GM13976 (cell line): ENCODE measurements around the gene ALDH3B2.
A peak's percentile ranks its signal among the peaks of the same experiment; 100 is the strongest.

Source experiments
- DNase-seq: peaks from one replicate; pipeline ENCODE4 v3.0.0; 2012; ENCODE audit warnings: low spot score
- in situ Hi-C: fragments of 300-500 bp; cut with MboI; formaldehyde crosslinking; loops from one replicate; pipeline ENCODE4 v1.12.0; 2022; ENCODE audit warnings: low sequenced_read_pairs, mixed read lengths, inconsistent platforms; ENCODE audit not compliant: unreplicated experiment
- TF ChIP-seq, protein P1 (sequence below): IDR thresholded peaks from 2 replicates; pipeline ENCODE4 v1.5.1; 2012; ENCODE audit warnings: borderline replicate concordance, mild to moderate bottlenecking; ENCODE audit not compliant: insufficient read depth; ENCODE audit errors: extremely low read depth, missing control alignments, control extremely low read depth

ALDH3B2 gene

DNA sequence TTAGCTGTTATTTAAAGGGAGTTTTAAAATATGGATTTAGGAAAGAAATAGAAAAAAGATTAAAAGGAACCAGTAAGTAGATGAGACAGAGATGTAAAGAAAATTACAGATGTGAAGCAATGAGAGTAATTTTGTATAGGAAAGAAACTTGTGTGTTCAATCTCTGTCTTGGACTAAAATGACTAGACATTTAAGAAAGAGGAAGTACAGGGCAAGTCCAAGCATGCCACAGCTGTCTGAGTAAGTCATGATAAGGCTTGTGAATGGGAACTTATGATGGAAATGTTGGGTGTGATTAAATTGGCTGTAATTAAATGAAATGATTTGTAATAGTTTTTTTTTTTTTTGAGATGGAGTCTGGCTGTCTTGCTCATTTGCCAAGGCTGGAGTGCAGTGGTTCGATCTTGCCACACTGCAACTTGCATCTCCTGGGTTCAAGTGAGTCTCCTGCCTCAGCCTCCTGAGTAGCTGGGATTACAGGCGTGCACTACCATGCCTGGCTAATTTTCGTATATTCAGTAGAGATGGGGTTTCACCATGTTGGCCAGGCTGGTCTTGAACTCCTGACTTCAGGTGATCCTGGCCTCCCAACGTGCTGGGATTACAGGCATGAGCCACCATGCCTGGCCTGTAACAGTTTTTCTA is 18.0 kb downstream of the ALDH3B2 start:
- TF ChIP-seq, protein P1, sequence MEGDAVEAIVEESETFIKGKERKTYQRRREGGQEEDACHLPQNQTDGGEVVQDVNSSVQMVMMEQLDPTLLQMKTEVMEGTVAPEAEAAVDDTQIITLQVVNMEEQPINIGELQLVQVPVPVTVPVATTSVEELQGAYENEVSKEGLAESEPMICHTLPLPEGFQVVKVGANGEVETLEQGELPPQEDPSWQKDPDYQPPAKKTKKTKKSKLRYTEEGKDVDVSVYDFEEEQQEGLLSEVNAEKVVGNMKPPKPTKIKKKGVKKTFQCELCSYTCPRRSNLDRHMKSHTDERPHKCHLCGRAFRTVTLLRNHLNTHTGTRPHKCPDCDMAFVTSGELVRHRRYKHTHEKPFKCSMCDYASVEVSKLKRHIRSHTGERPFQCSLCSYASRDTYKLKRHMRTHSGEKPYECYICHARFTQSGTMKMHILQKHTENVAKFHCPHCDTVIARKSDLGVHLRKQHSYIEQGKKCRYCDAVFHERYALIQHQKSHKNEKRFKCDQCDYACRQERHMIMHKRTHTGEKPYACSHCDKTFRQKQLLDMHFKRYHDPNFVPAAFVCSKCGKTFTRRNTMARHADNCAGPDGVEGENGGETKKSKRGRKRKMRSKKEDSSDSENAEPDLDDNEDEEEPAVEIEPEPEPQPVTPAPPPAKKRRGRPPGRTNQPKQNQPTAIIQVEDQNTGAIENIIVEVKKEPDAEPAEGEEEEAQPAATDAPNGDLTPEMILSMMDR: no peak
- DNase-seq: peak; percentile 40
- in situ Hi-C loops: no loop called here

- in situ Hi-C loops: no loop called here
- TF ChIP-seq, protein P1: no peak
- no peak for DNase-seq
These were observed 20.2 kb downstream of the ALDH3B2 start for GRCh38 chr11:67654225-67654624.

DNA sequence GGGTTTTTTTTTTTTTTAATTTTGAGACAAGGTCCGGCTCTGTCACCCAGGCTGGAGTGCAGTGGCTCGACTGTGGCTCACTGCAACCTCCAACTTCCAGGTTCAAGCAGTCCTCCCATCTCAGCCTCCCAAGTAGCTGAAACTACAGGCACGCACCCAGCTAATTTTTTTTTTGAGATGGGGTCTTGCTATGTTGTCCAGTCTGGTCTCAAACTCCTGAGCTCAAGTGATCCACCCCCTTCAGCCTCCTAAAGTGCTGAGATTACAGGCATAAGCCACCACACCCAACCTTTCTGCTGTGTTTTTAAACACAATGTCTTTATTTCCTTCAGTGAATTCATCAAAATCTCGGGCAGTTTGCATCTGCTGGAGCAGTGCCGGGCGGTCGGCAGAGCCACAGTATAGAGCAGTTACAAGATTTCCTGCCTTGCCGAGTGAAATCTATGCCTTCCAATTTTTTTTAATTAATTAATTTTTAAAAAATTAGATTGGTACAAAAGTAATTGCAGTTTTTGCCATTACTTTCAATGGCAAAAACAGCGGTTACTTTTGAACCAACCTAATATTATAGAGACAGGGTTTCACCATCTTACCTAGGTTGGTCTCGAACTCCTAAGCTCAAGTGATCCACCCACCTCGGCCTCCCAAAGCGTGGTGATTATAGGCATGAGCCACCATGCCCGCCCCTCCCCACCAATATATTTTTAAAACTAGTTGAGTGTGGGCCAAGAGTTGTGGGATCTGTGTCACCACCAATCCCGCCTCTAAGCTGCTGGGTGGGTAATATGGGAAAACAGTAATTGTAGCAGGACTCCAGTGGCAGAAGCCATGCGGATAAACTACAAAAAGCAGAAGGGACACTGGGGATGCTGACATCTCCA is 21.2 kb downstream of the ALDH3B2 start:
- DNase-seq: no peak
- in situ Hi-C loops: no loop called here
- TF ChIP-seq, protein P1: no peak

GRCh38 chr11:67651976-67652781 is 22.2 kb downstream of the ALDH3B2 start:
- TF ChIP-seq, protein P1: no peak
- no peak for DNase-seq
- in situ Hi-C loops: no loop called here

DNA sequence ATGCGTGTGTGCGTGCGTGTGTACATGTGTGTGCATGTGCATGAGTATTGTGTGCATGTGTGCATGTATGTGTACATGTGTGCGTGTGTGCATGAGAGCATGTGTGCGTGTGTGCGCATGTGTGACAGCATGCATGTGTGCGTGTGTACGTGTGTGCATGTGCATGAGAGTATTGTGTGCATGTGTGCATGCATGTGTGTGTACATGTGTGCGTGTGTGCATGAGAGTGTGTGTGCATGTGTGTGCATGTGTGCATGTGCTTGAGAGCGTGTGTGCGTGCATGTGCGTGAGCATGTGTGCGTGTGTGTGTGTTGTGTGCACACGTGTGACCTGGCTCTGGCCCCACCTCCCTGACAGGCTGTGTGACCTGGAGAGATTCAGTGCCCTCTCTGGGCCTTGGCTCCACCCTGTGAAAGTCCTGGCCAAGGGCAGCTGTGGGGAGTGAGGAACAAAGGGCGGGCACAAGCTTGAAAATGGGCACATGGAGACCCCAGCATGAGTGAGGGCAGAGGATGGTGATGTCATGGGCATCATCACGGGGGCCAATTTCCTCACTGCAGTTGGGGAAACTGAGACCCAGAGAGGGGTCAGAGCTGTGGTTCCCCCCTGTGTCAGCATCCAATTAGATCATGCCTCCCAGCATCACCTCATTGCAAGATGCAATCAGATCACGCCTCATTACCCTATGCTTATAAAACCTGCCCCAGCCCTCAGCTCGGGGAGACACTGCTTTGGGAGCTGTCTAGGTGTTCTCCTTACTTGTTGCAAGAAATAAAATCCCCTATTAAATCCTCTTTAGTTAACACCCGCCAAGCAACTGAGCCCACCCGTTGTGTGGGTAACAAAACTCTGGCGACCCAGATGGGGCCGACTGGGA is 24.6 kb downstream of the ALDH3B2 start:
- no peak for DNase-seq
- TF ChIP-seq, protein P1: no peak
- in situ Hi-C loops: no loop called here
